Middle frontal gyrus (tissue), 1 donor: Measurements from ENCODE around the gene USP30.

ENCODE experiments used
- DNase-seq: peaks from one replicate; pipeline ENCODE4 v3.0.0-alpha.2; 2015; ENCODE audit warnings: low spot score; ENCODE audit errors: extremely low spot score

The USP30 gene

GRCh38 chr12:109125791-109126190 is 73.4 kb downstream of the USP30 start:
- DNase-seq = no peak

GRCh38 chr12:109126784-109127183 is 74.4 kb downstream of the USP30 start:
- no peak for DNase-seq

GRCh38 chr12:109127533-109128242 is 75.3 kb downstream of the USP30 start:
- DNase-seq = no peak

DNA sequence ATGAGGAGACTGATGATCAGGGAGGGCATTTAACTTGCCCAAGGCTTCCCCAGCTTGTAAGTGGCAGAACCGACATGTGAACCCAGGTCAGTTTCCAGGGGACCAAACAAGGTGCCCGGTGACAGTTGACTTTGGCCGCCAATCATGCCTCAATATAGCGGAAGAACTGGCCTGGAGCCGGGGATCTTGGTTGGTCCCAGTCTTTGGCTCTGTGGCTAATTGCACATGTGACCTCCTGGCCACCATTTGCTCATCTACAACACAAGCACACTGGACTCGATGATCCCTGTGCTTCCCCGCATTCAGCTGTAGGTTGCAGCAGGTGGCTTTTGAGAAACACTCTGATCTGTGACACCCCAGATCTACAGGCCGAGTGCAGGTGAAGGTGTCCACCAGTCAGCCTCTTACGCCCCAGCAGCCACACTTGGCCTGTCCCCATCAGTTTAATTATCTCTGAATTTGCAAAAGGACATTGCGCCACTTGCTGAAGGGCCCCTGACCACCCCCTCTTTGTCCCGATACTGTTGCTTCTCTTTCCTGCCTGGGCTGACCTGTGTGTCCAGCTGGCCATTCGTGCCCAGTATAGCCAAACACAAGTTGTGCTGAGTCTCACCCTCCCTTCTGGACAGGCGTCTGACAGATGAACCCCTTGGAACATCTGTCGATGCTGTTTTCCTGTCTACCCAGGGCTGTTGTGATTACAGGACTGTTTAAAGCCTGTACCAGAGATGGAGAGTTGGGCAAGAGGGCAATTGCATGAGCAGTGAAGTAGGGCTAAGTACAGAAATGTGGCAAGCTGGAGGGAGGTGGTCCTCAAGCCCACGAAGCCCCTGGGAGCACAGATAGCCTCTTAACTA is 78.1 kb downstream of the USP30 start:
- DNase-seq = no peak

DNA sequence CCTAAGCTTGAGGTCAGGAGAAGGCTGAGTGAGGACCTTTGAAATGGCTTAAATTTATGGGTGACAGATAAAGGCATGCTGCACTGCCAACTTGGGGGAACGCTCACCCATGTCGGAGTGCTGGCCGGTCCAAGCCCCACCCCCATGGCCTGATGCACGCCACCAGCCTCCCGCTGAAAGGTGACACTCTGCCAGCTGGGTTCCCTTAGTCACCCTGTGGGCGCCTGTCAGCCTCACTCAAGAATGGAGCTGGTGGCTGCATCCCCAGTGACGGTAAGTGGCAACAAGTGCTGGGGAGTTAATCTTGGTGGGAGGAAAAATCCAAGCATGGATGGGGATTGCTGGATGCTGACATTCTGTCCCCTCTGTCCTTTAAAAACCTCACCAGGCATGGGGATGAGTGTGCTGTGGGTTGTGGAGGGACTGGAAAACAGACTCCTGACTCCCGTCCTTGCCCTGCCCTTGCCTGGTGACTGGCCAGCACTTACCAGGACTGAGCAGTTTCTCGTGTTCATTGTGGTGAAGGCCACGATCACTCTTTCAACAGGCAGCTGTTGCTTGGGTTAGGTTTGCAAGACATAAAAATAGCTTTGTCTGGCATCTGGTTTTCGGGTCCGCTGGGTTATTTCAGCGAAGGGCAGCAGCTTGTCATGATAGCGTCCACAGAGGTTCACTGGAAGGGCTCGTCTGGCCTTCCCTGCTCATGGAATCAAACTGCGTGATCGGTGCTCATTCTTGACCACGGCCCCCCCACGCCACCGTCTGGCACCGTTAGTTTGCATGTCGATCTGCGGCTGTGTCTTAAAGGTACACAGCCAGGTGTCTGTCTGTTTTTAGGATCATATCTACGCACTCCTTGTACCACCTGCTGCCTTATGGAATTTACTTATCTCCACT is 79.0 kb downstream of the USP30 start:
- no peak for DNase-seq

DNA sequence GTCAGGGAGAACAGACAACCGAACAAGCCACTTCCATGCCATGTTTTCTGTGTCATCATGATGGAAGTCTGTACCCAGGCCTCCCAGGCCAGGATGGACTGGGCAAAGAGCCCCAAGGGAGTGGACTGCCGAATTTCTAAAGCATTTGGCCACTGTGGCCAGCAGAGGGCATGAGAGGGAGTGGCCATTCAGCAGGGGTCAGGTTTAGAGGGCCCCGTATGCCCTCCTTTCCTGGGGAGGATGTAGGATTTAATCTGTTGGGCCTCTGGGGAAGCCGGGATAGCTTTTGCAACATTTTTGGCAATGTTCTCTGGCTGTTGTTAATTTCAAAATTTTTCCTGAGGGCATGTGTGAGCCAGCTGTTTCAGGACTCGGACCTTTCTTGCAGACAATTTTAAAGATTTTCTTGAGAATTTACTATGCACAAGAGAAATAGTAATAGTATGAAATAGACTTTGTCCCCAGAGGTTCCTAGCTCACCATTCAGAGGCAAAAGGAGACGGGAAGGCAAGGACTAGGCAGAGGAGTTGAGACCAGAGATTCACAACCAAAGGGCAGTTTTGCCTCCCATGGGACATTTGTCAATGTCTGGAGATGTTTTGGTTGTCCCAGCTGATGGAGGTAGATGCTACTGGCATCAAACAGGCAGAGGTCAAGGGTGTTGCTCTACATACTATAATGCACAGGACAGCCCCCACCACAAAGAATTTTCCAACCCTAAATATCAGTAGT is 82.0 kb downstream of the USP30 start:
- no peak for DNase-seq

DNA sequence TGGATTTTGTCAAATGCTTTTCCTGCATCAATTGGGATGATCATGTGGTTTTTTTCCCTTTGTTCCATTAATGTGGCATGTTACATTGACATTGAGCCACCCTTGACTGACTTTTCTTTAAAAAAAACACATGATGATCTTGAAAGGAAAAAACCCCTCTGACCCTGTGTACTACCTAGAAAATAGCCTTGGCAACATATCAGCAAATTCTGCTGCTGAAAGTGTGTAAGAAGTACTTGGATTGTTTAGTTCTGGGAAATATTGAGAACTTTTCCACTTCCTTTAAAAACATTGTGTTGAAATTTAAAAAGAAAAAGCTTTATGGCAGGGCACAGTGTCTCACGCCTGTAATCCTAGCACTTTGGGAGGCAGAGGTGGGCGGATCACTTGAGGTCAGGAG is 84.7 kb downstream of the USP30 start:
- no peak for DNase-seq
